GM12891 (cell line): ENCODE data around the gene NEK7.

Source experiments
- DNase-seq: peaks from one replicate; pipeline ENCODE4 v3.0.0; 2011; ENCODE audit warnings: low spot score; ENCODE audit not compliant: insufficient read length
- FAIRE-seq: peaks from 2 replicates; lab custom pipeline; 2011; peaks lifted over from hg19 to GRCh38; lab: Jason Lieb, UNC
- PAX5 ChIP-seq: IDR thresholded peaks from 2 replicates; pipeline ENCODE4 v1.6.1; 2011; ENCODE audit warnings: low read length, moderate library complexity, mild to moderate bottlenecking; ENCODE audit not compliant: insufficient read depth, severe bottlenecking
- POLR2A ChIP-seq: IDR thresholded peaks from 2 replicates; pipeline ENCODE4 v1.6.1; 2011; ENCODE audit warnings: low read depth, low read length, control low read depth
- POLR2AphosphoS5 ChIP-seq: IDR thresholded peaks from 2 replicates; pipeline ENCODE4 v1.6.1; 2011; ENCODE audit warnings: low read depth, low read length, control low read depth
- POU2F2 ChIP-seq: IDR thresholded peaks from 2 replicates; pipeline ENCODE4 v1.6.1; 2011; ENCODE audit warnings: low read depth, mild to moderate bottlenecking, control low read depth, low read length, moderate library complexity
- SPI1 ChIP-seq: IDR thresholded peaks from 2 replicates; pipeline ENCODE4 v1.6.1; 2011; ENCODE audit warnings: low read depth, low read length, control low read depth
- TAF1 ChIP-seq: IDR thresholded peaks from 2 replicates; pipeline ENCODE4 v1.6.1; 2011; ENCODE audit warnings: low read depth, low read length, control low read depth

NEK7 gene

DNA sequence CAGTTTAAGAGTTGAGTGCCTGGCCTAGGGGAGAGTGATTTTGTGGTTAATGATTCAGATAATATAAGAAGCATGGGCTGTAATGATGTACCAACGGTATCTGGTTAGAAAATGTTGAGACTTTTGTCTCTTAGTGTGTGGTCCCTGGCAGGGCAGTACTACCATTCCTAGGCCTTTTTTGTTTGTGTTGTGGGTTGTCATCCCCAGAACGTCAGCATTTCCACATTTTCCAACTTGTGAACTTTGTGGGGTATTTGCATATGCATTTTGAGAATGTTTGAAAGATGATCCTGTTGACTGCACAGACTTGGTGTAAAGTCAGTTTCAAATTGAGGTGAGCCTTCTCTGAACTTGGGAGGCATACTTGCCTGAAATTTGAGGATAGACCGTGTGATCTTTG lies 11.4 kb downstream of the NEK7 start:
- DNase-seq = no peak
- peak; percentile 62 for FAIRE-seq
- TF ChIP-seq POLR2A (no peak), TAF1 (no peak), PAX5 (no peak), SPI1 (no peak), POLR2AphosphoS5 (no peak), POU2F2 (peak; percentile 96)

- TF ChIP-seq POU2F2 = no peak
- no peak for TF ChIP-seq POLR2AphosphoS5
- TF ChIP-seq TAF1 = no peak
- DNase-seq = no peak
- no peak for FAIRE-seq
These were observed 12.9 kb downstream of the NEK7 start for GRCh38 chr1:198169672-198170071.

- no peak for TF ChIP-seq TAF1
- TF ChIP-seq POLR2A = no peak
- TF ChIP-seq SPI1 = no peak
- no peak for TF ChIP-seq PAX5
- DNase-seq = no peak
- FAIRE-seq = peak; percentile 50
These were observed 15.1 kb downstream of the NEK7 start for GRCh38 chr1:198171667-198172540.

DNA sequence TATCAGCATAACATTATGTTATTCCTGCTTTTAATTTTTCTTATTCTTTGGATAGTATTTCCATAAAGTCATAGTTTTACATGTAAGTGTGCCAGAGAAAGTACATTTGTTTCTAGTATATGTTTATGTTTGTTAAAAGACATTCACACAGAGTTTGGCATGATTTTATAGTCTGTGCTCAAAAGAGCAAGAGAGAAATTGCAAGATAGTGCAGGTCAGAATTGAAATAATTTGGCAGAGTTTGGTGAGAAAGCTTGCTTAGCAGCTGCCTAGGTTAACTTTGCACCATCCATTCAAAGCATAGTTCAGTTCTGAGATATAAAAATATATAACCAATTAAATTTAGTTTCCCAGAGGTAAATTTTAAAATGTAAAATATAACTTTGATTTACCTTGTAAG lies 17.0 kb downstream of the NEK7 start:
- TF ChIP-seq POLR2AphosphoS5 (no peak), TAF1 (no peak), POLR2A (no peak), PAX5 (no peak), POU2F2 (no peak), SPI1 (no peak)
- FAIRE-seq = no peak
- no peak for DNase-seq

DNA sequence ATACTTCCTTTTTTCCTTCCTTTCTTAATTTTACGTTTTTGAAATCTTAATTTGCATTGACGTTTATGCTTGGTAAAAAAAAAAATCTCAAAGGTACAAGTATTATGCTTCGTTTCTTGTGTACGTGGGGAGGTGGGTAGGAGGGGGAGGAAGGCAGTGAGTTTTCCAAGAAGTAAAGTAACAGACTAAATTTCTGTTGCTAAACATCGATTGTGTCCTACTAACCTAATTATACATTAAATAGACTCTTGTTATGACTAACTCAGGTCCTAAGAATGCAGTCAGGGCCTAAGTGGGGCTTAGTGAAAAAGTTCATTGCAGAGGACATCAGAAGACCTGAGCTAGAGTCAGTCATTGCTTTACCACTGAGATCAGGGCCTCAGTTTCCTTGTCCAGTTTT lies 17.5 kb downstream of the NEK7 start:
- FAIRE-seq (peak; percentile 66), DNase-seq (no peak)
- TF ChIP-seq PAX5 = no peak
- no peak for TF ChIP-seq POLR2AphosphoS5
- TF ChIP-seq TAF1 = no peak
- TF ChIP-seq POLR2A = no peak
- no peak for TF ChIP-seq POU2F2
- TF ChIP-seq SPI1 = no peak

GRCh38 chr1:198175423-198176170 lies 18.8 kb downstream of the NEK7 start:
- peak; percentile 89 for FAIRE-seq
- no peak for DNase-seq

DNA sequence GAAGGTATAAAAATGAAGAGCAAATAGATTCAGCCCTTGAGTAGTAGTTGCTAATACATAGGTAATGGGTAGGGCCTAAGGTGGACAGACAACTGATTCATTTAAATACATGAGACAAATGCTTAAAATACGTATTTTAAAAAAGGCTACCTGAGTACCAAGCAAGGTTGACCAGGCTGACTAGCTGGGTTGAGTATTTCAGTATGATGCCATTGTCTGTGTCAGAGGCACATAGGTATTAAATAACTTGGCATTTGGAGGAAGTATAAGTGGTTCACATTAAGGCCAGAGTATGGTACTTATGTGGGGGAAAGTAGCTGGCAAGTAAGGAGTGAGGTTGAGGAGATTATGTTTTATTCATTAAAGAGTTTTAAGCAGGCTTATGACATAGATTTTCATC lies 19.4 kb downstream of the NEK7 start:
- no peak for TF ChIP-seq SPI1
- no peak for TF ChIP-seq TAF1
- TF ChIP-seq PAX5 = no peak
- TF ChIP-seq POLR2A = no peak
- no peak for TF ChIP-seq POLR2AphosphoS5
- TF ChIP-seq POU2F2 = no peak
- no peak for FAIRE-seq
- no peak for DNase-seq

More at GRCh38 chr1:198175423-198176170, 18.8 kb downstream of the NEK7 start:
- TF ChIP-seq POU2F2 (no peak), TAF1 (no peak), POLR2AphosphoS5 (no peak), PAX5 (no peak), SPI1 (peak; percentile 84), POLR2A (no peak)

DNA sequence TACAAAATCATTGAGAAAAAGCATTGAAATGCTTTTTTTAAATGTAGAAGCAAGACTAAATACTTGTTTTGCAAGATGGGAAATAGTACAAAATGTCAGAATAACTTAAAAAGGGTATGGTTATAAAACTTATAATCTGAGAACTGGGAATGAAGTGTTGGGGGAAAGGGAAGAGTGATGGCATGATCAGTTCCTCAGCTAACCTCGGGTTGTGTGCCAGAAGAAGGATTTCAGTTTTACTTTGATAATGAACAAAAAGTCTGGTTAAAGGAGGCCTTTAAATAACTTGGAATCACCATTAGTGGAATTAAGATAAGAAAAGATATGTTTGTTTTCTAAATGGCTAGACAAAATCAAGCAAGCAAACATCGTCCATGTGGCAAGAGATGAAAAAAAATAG lies 20.7 kb downstream of the NEK7 start:
- TF ChIP-seq SPI1 (no peak), POU2F2 (no peak), PAX5 (no peak), POLR2AphosphoS5 (no peak), POLR2A (no peak), TAF1 (no peak)
- FAIRE-seq = no peak
- no peak for DNase-seq

DNA sequence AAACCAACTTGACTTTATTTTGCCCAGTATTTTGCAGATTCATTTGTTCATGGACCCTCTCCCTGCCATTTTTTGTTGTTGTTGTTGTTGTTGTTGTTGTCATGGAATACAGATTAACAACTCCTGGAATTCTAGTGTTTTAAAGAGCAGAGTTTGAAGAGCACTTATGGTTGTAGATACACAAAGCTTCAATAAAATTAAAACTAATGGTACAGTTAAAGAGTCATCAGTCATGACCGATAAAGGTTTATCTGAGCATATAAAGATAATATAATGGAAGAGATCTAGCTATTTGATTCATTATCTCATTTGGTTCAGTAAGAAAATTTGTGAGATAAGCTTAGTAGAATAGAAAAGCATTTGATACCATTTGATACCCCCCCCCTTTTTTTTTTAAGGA lies 21.8 kb downstream of the NEK7 start:
- no peak for FAIRE-seq
- no peak for TF ChIP-seq POLR2AphosphoS5
- TF ChIP-seq PAX5 = no peak
- TF ChIP-seq POU2F2 = no peak
- TF ChIP-seq TAF1 = no peak
- TF ChIP-seq SPI1 = no peak
- no peak for TF ChIP-seq POLR2A
- no peak for DNase-seq
